ENCODE results near the gene DLG2. TPM values are rescaled to one million over a fixed set of nuclear protein-coding genes. Genes with fewer than 3 reads are reported as not detected.

The DLG2 gene
- total and polyA plus RNA-seq, 11 donors, result 2.4 to 13.9 (median 7.1) TPM

DNA sequence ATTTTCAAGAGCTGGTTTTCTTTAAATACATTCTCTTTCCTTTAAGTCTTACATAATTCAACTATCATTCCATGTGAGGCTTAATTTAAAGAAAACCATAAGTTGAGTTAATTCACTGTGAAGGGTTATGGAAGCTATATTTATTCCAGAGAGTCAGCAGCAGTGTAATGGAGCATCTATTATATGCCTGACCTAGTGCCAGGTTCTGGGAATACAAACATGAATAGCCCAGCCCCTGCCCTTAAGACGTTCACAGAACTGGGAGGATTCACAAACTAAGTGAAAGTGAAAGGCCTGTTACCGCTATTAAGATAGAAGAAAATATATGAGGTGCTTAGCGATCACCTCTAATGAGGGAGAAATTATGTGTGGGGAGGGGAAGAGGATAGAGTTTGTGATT is 1932.1 kb downstream of the DLG2 start:
- Histone ChIP-seq H3K4me1 (peaks cover 0 to 26% (median 9%) of the 10 kb centered on the region in 12 donors), H3K36me3 (no peaks in the 10 kb centered on the region), H3K4me3 (no peak overlapping the region), H3K27ac (no peak overlapping the region), H3K27me3 (no peaks in the 10 kb centered on the region), H3K9me3 (no peaks in the 10 kb centered on the region)
- ATAC-seq, result no peak
- 87 to 90% (median 88%) methylated on average over 3 of the region's 3 CpGs for WGBS, 4 donors
- DNase-seq, result no peak
- intact Hi-C loops (cut with DNase I), result no loop called here
- no peak for TF ChIP-seq POLR2A (IDR thresholded peaks at IDR 0.05)
- TF ChIP-seq, protein P1, sequence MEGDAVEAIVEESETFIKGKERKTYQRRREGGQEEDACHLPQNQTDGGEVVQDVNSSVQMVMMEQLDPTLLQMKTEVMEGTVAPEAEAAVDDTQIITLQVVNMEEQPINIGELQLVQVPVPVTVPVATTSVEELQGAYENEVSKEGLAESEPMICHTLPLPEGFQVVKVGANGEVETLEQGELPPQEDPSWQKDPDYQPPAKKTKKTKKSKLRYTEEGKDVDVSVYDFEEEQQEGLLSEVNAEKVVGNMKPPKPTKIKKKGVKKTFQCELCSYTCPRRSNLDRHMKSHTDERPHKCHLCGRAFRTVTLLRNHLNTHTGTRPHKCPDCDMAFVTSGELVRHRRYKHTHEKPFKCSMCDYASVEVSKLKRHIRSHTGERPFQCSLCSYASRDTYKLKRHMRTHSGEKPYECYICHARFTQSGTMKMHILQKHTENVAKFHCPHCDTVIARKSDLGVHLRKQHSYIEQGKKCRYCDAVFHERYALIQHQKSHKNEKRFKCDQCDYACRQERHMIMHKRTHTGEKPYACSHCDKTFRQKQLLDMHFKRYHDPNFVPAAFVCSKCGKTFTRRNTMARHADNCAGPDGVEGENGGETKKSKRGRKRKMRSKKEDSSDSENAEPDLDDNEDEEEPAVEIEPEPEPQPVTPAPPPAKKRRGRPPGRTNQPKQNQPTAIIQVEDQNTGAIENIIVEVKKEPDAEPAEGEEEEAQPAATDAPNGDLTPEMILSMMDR (IDR thresholded peaks at IDR 0.05), result no peak

DNA sequence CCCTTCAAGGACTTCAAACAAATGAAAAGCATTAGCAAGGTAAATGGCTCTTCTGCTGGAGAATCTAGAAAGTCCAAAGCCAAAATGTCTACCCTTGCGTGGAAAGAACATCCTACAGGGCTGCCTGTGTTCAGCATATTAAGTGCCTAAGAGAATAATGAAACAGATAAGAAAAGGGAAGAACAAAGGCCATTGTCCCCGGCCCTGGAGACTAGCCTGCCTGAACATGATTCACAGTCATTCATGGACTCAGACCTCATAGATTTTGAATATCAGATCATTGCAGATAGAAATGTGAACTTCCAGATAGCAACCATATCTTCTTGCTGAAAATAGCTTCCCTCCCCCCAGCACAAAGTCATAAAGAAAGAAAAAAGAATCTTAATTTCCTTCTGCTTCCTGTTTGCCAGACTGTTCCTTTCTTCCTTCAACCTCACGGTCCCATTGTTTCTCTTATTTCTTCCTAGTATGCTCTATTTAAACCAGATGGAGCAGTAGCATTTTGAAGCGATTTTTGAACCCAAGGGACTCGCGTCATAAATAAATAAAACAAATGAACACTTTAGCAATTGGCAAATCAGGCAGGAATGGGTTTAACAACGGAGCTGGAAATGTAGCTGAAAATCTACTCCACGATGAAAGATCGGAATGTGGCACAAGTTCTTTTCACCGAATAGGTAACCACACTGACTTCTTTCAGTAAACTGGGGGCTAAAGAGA is 1932.8 kb downstream of the DLG2 start:
- DNase-seq (no peak), ATAC-seq (no peak)
- 60 to 80% (median 75%) methylated on average over 9 to 10 of the region's 10 CpGs for WGBS, 4 donors
- intact Hi-C loops (cut with DNase I), result no loop called here
- no peaks in the 10 kb centered on the region for H3K27me3 ChIP-seq
- TF ChIP-seq POLR2A (IDR thresholded peaks at IDR 0.05), result no peak
- TF ChIP-seq, protein P1 (IDR thresholded peaks at IDR 0.05), result no peak
- no peak overlapping the region for H3K27ac ChIP-seq
- no peaks in the 10 kb centered on the region for H3K9me3 ChIP-seq
- H3K36me3 ChIP-seq, result no peaks in the 10 kb centered on the region
- no peak overlapping the region for H3K4me3 ChIP-seq
- H3K4me1 ChIP-seq, result peaks cover 0 to 26% (median 9%) of the 10 kb centered on the region in 12 donors

DNA sequence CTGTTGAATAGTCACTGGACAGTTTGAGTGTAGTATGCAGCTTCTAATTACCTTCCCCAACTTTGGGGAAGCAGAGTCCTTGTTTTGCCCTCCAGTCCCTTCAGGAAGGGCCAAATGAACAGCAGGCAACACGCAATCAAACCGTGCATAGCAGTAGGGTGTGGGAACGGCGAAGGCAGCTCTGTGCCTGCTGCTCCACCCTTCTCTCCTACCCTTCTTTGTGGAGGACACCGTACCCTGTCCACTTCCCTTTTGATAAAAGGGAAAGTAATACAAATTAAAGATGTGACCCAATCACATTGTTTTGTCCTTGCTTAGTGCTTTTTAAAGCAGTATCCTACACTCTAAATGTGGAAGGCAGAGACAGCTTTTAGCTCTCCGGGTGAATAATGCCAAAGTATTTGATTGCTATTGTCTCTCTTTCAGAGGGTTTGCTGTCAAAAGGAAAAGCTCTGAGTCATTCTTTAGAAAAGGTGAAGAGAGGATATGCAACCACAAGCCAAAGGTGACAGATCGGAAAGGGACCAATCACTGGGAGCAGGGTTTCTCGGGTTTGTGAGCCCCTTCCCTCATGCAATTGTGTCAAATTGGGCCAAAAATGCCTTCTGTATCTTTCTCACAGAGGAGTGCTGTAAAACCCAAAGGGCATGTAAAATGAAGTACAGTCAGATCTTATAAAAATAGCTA is 1933.7 kb downstream of the DLG2 start:
- Histone ChIP-seq H3K27me3 (no peaks in the 10 kb centered on the region), H3K4me1 (peaks cover 0 to 26% (median 9%) of the 10 kb centered on the region in 12 donors), H3K27ac (no peak overlapping the region), H3K36me3 (no peaks in the 10 kb centered on the region), H3K4me3 (no peak overlapping the region), H3K9me3 (no peaks in the 10 kb centered on the region)
- ATAC-seq (peak in 1 of 4 donors; percentile 25), DNase-seq (no peak)
- intact Hi-C loops (cut with DNase I), result no loop called here
- 60 to 83% (median 64%) methylated on average over 8 of the region's 8 CpGs for WGBS, 4 donors
- TF ChIP-seq, protein P1 (IDR thresholded peaks at IDR 0.05), result no peak
- no peak for TF ChIP-seq POLR2A (IDR thresholded peaks at IDR 0.05)

DNA sequence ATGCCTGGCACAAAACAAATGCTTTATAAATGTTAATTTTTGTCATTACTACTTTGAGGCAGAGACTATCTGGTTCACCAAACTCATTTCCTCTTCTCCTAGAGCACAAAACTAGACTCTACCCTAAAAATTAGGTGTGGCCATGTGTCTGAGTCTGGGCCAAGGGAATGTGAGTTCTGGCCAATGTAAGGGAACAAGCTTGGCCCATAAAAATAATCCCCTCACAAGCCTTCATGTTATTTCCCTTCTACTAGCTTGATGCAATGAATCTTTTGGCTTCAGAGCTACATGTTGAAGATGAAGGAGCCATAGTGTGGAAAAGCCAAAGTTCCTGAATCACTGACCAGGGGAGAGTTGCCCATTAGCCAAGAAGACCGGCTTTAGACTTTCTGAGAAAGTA is 1934.5 kb downstream of the DLG2 start:
- no peak for ATAC-seq
- H3K9me3 ChIP-seq, result no peaks in the 10 kb centered on the region
- H3K4me1 ChIP-seq, result peaks cover 0 to 26% (median 9%) of the 10 kb centered on the region in 12 donors
- TF ChIP-seq POLR2A (IDR thresholded peaks at IDR 0.05), result no peak
- TF ChIP-seq, protein P1 (IDR thresholded peaks at IDR 0.05), result no peak
- DNase-seq, result no peak
- H3K4me3 ChIP-seq, result no peak overlapping the region
- whole genome bisulfite sequencing, 4 donors, result 70 to 92% (median 82%) methylated on average over 1 of the region's 1 CpG
- intact Hi-C loops (cut with DNase I), result no loop called here
- no peaks in the 10 kb centered on the region for H3K36me3 ChIP-seq
- no peaks in the 10 kb centered on the region for H3K27me3 ChIP-seq
- no peak overlapping the region for H3K27ac ChIP-seq
